Measurements from ENCODE around the gene ZNF408.

The ZNF408 gene

GRCh38 chr11:46737699-46738098 is 36.9 kb downstream of the ZNF408 start:
- Histone ChIP-seq H3K4me1 (ENCODE audit: insufficient read depth, low read length, poor library complexity, severe bottlenecking) (no peaks in the 10 kb centered on the region), H3K27me3 (ENCODE audit: insufficient read depth, low read length, poor library complexity, severe bottlenecking) (no peaks in the 10 kb centered on the region), H3K36me3 (ENCODE audit: insufficient read depth, low read length) (peaks cover 16% of the 10 kb centered on the region; the same call in 1 of the 2 replicates), H3F3A (ENCODE audit: low read depth) (no peaks in the 10 kb centered on the region), H3K9me2 (replicated peaks; ENCODE audit: low read depth, low read length) (no peaks in the 10 kb centered on the region), H2AFZ (ENCODE audit: low read length) (no peak overlapping the region), H3K9ac (ENCODE audit: low read depth, low read length, poor library complexity, severe bottlenecking) (no peak overlapping the region), H3K4me2 (ENCODE audit: low read depth, low read length, poor library complexity, severe bottlenecking) (no peak overlapping the region), H3K79me2 (ENCODE audit: insufficient read depth, low read length) (no peaks in the 10 kb centered on the region), H3K9me3 (ENCODE audit: insufficient read depth, low read depth, low read length) (no peaks in the 10 kb centered on the region), H3K4me3 (ENCODE audit: low read length, poor library complexity, severe bottlenecking) (no peak overlapping the region), H4K20me1 (ENCODE audit: insufficient read depth, low read length, poor library complexity, severe bottlenecking) (no peaks in the 10 kb centered on the region)
- TF ChIP-seq EZH2phosphoT487 (IDR thresholded peaks at IDR 0.05; ENCODE audit: borderline replicate concordance): no peak
- TF ChIP-seq CTCF (conservative IDR thresholded peaks at IDR 0.05; ENCODE audit: low read length): no peak

DNA sequence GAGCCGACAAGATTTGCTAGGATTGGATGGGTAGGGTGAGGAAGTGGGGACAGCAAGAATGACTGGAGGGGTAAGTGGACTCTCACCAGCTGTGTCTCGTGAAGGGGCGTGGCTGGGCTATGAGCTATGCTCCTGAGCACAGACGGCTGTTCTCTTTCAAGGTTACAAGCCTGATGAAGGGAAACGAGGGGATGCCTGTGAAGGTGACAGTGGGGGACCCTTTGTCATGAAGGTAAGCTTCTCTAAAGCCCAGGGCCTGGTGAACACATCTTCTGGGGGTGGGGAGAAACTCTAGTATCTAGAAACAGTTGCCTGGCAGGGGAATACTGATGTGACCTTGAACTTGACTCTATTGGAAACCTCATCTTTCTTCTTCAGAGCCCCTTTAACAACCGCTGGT is 38.1 kb downstream of the ZNF408 start:
- Histone ChIP-seq H2AFZ (ENCODE audit: low read length) (no peak overlapping the region), H3K4me2 (ENCODE audit: low read depth, low read length, poor library complexity, severe bottlenecking) (no peak overlapping the region), H3K27me3 (ENCODE audit: insufficient read depth, low read length, poor library complexity, severe bottlenecking) (no peaks in the 10 kb centered on the region), H3K9ac (ENCODE audit: low read depth, low read length, poor library complexity, severe bottlenecking) (no peak overlapping the region), H3K36me3 (ENCODE audit: insufficient read depth, low read length) (peaks cover 28% of the 10 kb centered on the region; the same call in 1 of the 2 replicates), H3F3A (ENCODE audit: low read depth) (no peaks in the 10 kb centered on the region), H3K4me3 (ENCODE audit: low read length, poor library complexity, severe bottlenecking) (no peak overlapping the region), H3K9me3 (ENCODE audit: insufficient read depth, low read depth, low read length) (no peaks in the 10 kb centered on the region), H3K9me2 (replicated peaks; ENCODE audit: low read depth, low read length) (no peaks in the 10 kb centered on the region), H3K79me2 (ENCODE audit: insufficient read depth, low read length) (no peaks in the 10 kb centered on the region), H3K4me1 (ENCODE audit: insufficient read depth, low read length, poor library complexity, severe bottlenecking) (no peaks in the 10 kb centered on the region), H4K20me1 (ENCODE audit: insufficient read depth, low read length, poor library complexity, severe bottlenecking) (no peaks in the 10 kb centered on the region)
- TF ChIP-seq CTCF (conservative IDR thresholded peaks at IDR 0.05; ENCODE audit: low read length): no peak
- TF ChIP-seq EZH2phosphoT487 (IDR thresholded peaks at IDR 0.05; ENCODE audit: borderline replicate concordance): no peak

DNA sequence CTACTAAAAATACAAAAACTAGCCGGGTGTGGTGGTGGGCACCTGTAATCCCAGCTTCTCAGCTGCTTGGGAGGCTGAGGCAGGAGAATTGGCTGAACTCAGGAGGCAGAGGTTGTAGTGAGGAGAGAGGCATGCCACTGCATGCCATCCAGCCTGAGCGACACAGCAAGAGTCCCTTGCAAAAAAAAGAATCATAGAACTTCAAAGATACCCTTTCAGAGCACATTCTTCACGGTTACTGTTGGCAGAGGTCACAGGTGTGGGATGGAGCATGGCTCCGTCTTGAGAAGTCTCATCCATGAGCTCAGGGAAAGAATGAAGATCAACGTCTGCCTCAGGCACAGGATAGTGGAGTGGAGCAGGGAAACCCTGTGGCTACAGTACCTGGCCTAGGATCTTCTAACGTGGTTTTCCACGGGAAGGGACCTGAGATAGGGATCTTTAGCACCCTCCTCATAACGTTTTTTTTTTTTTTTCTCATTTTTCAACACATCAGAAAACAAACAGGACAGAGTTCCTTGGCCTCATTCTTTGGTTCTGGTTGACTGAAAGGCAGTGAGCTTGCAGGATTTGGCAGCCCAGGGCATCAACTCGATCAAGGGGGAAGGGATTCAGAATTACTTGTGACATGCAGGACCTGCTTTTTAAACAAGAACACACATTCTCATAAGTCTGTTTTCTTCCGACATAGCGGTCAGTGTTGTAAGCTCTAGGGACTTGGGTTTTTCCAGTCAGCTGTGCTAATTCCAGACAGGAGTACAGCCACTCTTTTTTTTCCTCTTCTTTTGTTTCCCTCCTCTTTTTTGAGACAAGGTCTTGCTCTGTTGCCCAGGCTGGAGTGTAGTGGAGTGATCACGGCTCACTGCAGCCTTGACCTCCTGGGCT is 41.0 kb downstream of the ZNF408 start:
- no peaks in the 10 kb centered on the region for H4K20me1 ChIP-seq (ENCODE audit: insufficient read depth, low read length, poor library complexity, severe bottlenecking)
- no peaks in the 10 kb centered on the region for H3F3A ChIP-seq (ENCODE audit: low read depth)
- H3K36me3 ChIP-seq (ENCODE audit: insufficient read depth, low read length): peaks cover 57% of the 10 kb centered on the region
- H2AFZ ChIP-seq (ENCODE audit: low read length): no peak overlapping the region
- H3K79me2 ChIP-seq (ENCODE audit: insufficient read depth, low read length): no peaks in the 10 kb centered on the region
- no peaks in the 10 kb centered on the region for H3K9me3 ChIP-seq (ENCODE audit: insufficient read depth, low read depth, low read length)
- no peaks in the 10 kb centered on the region for H3K4me1 ChIP-seq (ENCODE audit: insufficient read depth, low read length, poor library complexity, severe bottlenecking)
- TF ChIP-seq CTCF (conservative IDR thresholded peaks at IDR 0.05; ENCODE audit: low read length): no peak
- no peak for TF ChIP-seq EZH2phosphoT487 (IDR thresholded peaks at IDR 0.05; ENCODE audit: borderline replicate concordance)
- no peak overlapping the region for H3K9ac ChIP-seq (ENCODE audit: low read depth, low read length, poor library complexity, severe bottlenecking)
- H3K4me3 ChIP-seq (ENCODE audit: low read length, poor library complexity, severe bottlenecking): no peak overlapping the region
- no peak overlapping the region for H3K4me2 ChIP-seq (ENCODE audit: low read depth, low read length, poor library complexity, severe bottlenecking)
- no peaks in the 10 kb centered on the region for H3K27me3 ChIP-seq (ENCODE audit: insufficient read depth, low read length, poor library complexity, severe bottlenecking)
- no peaks in the 10 kb centered on the region for H3K9me2 ChIP-seq (replicated peaks; ENCODE audit: low read depth, low read length)
